Psoas muscle (tissue), 8 donors: ENCODE data around the gene KNSTRN. TPM values are rescaled to one million over a fixed set of nuclear protein-coding genes. Genes with fewer than 3 reads are reported as not detected.

ENCODE experiments used
- ATAC-seq, 4 donors: fragments of 200-7000 bp; cut with Tn5 transposase; one replicate each; pipeline ENCODE4 v1.9.1; 2020; ENCODE audit warnings: moderate library complexity in 3 of 4, mild to moderate bottlenecking in 2 of 4
- DNase-seq, 2 donors: peaks; one replicate each; pipeline ENCODE4 v3.0.0-alpha.2; 2020
- H3K27ac ChIP-seq: fragments of 200-600 bp; one replicate; pipeline ENCODE4 v1.8.0; 2022
- H3K27me3 ChIP-seq, 3 donors: fragments of 200-600 bp in 1 of 3; one replicate each; pipeline versions ENCODE4 v1.6.1 to v1.8.0; 2013 to 2022; ENCODE audit warnings: low read length in 2 of 3, mild to moderate bottlenecking in 2 of 3, moderate library complexity in 1 of 3; ENCODE audit not compliant: insufficient read depth in 3 of 3
- H3K36me3 ChIP-seq, 2 donors: fragments of 200-600 bp in 1 of 2; one replicate each; pipeline versions ENCODE4 v1.6.1 to v1.8.0; 2013 to 2022; ENCODE audit warnings: low read depth in 1 of 2, mild to moderate bottlenecking in 1 of 2, moderate library complexity in 1 of 2; ENCODE audit not compliant: insufficient read depth in 1 of 2
- H3K4me1 ChIP-seq: fragments of 200-600 bp; one replicate; pipeline ENCODE4 v1.8.0; 2022
- H3K4me3 ChIP-seq: fragments of 200-600 bp; one replicate; pipeline ENCODE4 v1.8.0; 2022; ENCODE audit warnings: mild to moderate bottlenecking
- H3K9me3 ChIP-seq: fragments of 200-600 bp; one replicate; pipeline ENCODE4 v1.8.0; 2022
- WGBS, 3 donors: extraction: QIAGEN DNeasy Blood & Tissue Kit; methylation state at CpG; one replicate each; pipeline versions ENCODE4 v1.1.6 to v1.1.7; 2013; 5-methylcytosine and 5-hydroxymethylcytosine counted together
- intact Hi-C, 2 donors: fragments of 100-400 bp; cut with DNase I; formaldehyde crosslinking; loops; one replicate each; pipeline versions ENCODE4 v1.11.0 to v1.14.2; 2022
- polyA plus RNA-seq, 3 donors: library from polyadenylated mRNA; stranded (reverse); fragments of 200-250 nt; gene quantifications; one replicate each; pipeline ENCODE4 v1.2.3, GENCODE V29; 2013
- total RNA-seq, 4 donors: library from RNA; stranded (reverse); fragmentation: NEBNext Ultra II Directional in 2 of 4; extraction: Animal tissue kit (Norgen Biotek cat#: 25700) in 2 of 4; gene quantifications; one replicate each; pipeline versions ENCODE4 v1.2.1 to v1.2.4, GENCODE V29; 2021 to 2023
- TF ChIP-seq, protein P1 (sequence below): fragments of 200-600 bp; IDR thresholded peaks from one replicate; pipeline ENCODE4 v1.8.0; 2022; ENCODE audit warnings: antibody characterized with exemption
- donor health status: healthy with polysubstance abuse.
- donor health status: DM: no; HTN: no; CAD: no; lungs with moderate emphysema.
- donor health status: Bipolar disorder and iron deficiency.
- donor health status: healthy.
- donor health status: DM: yes; HTN: yes; CAD: no.
- donor health status: DM: no; HTN: no; CAD: no.
- donor health status: DM: no; HTN: no; CAD: no.
- donor health status: DM: yes; HTN: yes; CAD: no.

Gene KNSTRN
- total and polyA plus RNA-seq, 7 donors: 7.7 to 21.5 (median 14.5) TPM

DNA sequence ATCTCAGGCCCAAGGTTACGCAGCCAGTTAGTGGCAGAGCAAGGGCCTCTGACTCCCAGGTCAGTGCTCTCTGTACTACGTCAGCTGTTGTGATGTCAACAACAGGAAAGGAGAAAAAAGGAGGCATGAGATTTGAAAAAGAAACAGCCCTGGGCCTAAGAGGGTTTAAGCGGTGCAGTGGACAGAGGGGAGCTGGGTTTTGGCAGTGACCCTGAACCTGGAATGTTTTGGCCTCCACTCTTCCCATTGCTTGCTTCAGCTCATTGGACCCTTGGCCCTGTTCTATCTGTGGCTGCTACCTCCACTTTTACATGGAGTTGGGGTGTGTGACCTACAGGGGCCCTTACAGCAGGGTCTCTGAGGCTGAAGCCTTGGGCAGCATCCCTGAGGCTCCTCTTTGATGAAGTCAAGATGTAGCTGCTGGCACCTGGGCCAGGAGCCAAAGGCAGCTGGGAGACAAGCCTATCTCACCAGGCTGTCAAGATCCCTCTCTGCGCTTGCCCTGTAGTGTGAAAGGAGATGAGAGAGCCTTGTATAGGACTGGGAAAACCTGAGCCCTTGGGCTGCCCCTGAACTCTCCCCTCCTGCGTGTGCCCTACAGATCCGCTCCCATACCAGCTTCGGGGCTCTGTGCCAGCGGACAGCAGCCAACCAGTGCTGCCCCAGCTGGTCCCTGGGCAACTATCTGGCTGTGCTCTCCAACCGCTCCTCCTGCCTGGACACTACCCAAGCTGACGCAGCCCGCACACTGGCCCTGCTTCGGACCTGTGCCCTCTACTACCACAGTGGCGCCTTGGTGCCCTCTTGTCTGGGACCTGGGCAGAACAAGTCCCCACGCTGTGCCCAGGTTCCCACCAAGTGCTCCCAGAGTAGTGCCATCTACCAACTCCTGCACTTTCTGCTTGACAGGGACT lies 15.8 kb upstream of the KNSTRN start:
- intact Hi-C loops: loop anchor here in 1 of 2 donors (1.0 to 5.0 kb wide), 2 partner anchors 43 to 56 kb away; partner anchors contain the start of gene INAFM2
- H3K4me3 ChIP-seq: peak overlapping the region; percentile 55
- H3K36me3 ChIP-seq: no peaks in the 10 kb centered on the region
- H3K4me1 ChIP-seq: peaks cover 18% of the 10 kb centered on the region
- TF ChIP-seq, protein P1, sequence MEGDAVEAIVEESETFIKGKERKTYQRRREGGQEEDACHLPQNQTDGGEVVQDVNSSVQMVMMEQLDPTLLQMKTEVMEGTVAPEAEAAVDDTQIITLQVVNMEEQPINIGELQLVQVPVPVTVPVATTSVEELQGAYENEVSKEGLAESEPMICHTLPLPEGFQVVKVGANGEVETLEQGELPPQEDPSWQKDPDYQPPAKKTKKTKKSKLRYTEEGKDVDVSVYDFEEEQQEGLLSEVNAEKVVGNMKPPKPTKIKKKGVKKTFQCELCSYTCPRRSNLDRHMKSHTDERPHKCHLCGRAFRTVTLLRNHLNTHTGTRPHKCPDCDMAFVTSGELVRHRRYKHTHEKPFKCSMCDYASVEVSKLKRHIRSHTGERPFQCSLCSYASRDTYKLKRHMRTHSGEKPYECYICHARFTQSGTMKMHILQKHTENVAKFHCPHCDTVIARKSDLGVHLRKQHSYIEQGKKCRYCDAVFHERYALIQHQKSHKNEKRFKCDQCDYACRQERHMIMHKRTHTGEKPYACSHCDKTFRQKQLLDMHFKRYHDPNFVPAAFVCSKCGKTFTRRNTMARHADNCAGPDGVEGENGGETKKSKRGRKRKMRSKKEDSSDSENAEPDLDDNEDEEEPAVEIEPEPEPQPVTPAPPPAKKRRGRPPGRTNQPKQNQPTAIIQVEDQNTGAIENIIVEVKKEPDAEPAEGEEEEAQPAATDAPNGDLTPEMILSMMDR: no peak
- H3K27ac ChIP-seq: peak overlapping the region; percentile 81
- WGBS, 3 donors: 39 to 53% (median 51%) methylated on average over 13 to 14 of the region's 14 CpGs
- H3K9me3 ChIP-seq: no peaks in the 10 kb centered on the region
- peak; percentile 87 to 94 (median 90) for ATAC-seq
- DNase-seq: peak; percentile 84 to 95
- H3K27me3 ChIP-seq: no peaks in the 10 kb centered on the region

- Histone ChIP-seq H3K36me3 (no peaks in the 10 kb centered on the region), H3K27ac (peak overlapping the region; percentile 81), H3K9me3 (no peaks in the 10 kb centered on the region), H3K27me3 (no peaks in the 10 kb centered on the region), H3K4me1 (peaks cover 18% of the 10 kb centered on the region), H3K4me3 (peak overlapping the region; percentile 55)
- ATAC-seq (peak in 3 of 4 donors; percentile 0 to 11 (median 3)), DNase-seq (no peak)
- intact Hi-C loops: loop anchor here in 1 of 2 donors (1.0 to 5.0 kb wide), 2 partner anchors 44 to 55 kb away; partner anchors contain the start of gene INAFM2
- 52 to 77% (median 61%) methylated on average over 5 of the region's 5 CpGs for WGBS, 3 donors
- TF ChIP-seq, protein P1: no peak
These were observed 15.2 kb upstream of the KNSTRN start for GRCh38 chr15:40367371-40367685.

DNA sequence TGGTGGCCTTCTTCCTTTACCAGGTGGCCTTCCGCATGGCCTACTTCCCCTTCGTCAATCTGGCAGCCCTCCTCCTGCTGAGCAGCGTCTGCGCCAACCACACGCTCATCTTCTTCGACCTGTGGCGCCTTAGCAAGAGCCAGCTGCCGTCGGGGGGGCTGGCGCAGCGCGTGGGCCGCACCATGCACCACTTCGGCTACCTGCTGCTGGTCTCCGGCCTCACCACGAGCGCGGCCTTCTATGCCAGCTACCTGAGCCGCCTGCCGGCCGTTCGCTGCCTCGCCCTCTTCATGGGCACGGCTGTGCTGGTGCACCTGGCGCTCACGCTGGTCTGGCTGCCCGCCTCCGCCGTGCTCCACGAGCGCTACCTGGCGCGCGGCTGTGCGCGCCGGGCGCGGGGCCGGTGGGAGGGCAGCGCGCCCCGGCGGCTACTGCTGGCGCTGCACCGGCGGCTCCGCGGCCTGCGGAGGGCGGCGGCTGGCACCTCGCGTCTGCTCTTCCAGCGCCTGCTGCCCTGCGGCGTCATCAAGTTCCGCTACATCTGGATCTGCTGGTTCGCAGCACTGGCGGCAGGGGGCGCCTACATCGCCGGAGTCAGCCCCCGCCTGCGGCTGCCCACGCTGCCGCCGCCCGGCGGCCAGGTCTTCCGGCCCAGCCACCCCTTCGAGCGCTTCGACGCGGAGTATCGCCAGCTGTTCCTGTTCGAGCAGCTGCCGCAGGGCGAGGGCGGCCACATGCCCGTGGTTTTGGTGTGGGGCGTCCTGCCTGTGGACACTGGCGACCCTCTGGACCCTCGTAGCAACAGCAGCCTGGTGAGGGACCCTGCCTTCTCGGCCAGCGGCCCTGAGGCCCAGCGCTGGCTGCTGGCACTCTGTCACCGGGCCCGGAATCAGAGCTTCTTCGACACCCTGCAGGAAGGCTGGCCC lies 14.6 kb upstream of the KNSTRN start:
- H3K4me3 ChIP-seq: peak overlapping the region; percentile 55
- intact Hi-C loops: loop anchor here in 1 of 2 donors (1.0 to 5.0 kb wide), 2 partner anchors 45 to 54 kb away; partner anchors contain the start of gene INAFM2

More for the DNA sequence above, 14.6 kb upstream of the KNSTRN start:
- DNase-seq (peak; percentile 85 to 93), ATAC-seq (peak; percentile 79 to 86 (median 84))
- TF ChIP-seq, protein P1: peak; percentile 85
- Histone ChIP-seq H3K9me3 (no peaks in the 10 kb centered on the region), H3K36me3 (no peaks in the 10 kb centered on the region), H3K27ac (peak overlapping the region; percentile 81), H3K4me1 (peaks cover 18% of the 10 kb centered on the region), H3K27me3 (no peaks in the 10 kb centered on the region)
- 10 to 14% (median 11%) methylated on average over 66 to 91 of the region's 91 CpGs for WGBS, 3 donors
